ENCODE results near the gene CD99L2.

- TF ChIP-seq CTCF (IDR thresholded peaks at IDR 0.05), result no peak
- TF ChIP-seq POLR2A (IDR thresholded peaks at IDR 0.05), result no peak
These were observed 4.1 kb upstream of the CD99L2 start for GRCh38 chrX:150902434-150903109.
